BLaER1 (cell line): ENCODE data around the gene FBXL20.

Source experiments
- H3K27ac ChIP-seq: shearing (Covaris generic); formaldehyde crosslinking; 2 replicates; pipeline ENCODE4 v1.8.1; 2022
- H3K27me3 ChIP-seq: shearing (Covaris generic); formaldehyde crosslinking; 2 replicates; pipeline ENCODE4 v1.8.1; 2022
- H3K36me3 ChIP-seq: shearing (Covaris generic); formaldehyde crosslinking; 2 replicates; pipeline ENCODE4 v1.8.1; 2022
- H3K4me1 ChIP-seq: shearing (Covaris generic); formaldehyde crosslinking; 2 replicates; pipeline ENCODE4 v1.8.1; 2022
- H3K4me2 ChIP-seq: shearing (Covaris generic); formaldehyde crosslinking; 2 replicates; pipeline ENCODE4 v1.8.1; 2022
- H3K4me3 ChIP-seq: shearing (Covaris generic); formaldehyde crosslinking; 2 replicates; pipeline ENCODE4 v1.8.1; 2022
- H3K9ac ChIP-seq: shearing (Covaris generic); formaldehyde crosslinking; 2 replicates; pipeline ENCODE4 v1.8.1; 2022
- H3K9me3 ChIP-seq: shearing (Covaris generic); formaldehyde crosslinking; 2 replicates; pipeline ENCODE4 v1.8.1; 2022
- H4K20me1 ChIP-seq: shearing (Covaris generic); formaldehyde crosslinking; 2 replicates; pipeline ENCODE4 v1.8.1; 2022
- Cebpa-rat ChIP-seq: shearing (Covaris generic); IDR thresholded peaks from 2 replicates; pipeline ENCODE4 v1.8.1; 2022

Gene FBXL20

DNA sequence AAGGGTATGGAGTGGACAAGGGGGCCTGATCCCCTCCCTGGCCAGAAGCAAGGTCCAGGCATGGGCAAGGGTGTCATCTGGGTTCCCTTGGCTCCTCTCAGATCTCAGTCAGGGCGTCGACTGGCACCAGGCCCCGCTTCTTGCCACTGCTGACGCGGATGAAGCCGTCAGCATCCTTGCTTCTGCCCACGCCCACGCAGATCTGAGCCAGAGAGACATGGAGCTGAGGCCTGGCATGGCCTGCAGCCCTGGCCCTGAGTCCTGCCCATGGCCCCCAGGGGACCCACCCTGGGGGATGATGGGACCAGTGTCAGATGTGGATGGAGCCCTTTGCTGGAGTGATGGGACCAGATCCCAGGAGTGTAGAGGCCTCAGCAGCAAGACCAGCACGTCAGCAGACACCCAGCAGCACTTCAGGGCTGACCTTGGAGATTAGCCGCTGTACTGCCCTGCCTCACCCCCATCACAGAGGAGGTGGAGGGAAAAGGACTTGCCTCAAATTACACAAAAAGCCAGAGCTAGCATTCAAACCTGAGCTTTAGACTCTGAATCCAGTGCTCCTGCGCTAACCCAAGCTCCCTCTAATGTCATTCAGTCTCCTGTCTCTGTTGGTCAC, 189.1 kb downstream of the FBXL20 start:
- TF ChIP-seq Cebpa-rat, result no peak
- no peak overlapping the region for H3K4me3 ChIP-seq
- no peaks in the 10 kb centered on the region for H3K36me3 ChIP-seq
- no peaks in the 10 kb centered on the region for H3K27me3 ChIP-seq
- no peaks in the 10 kb centered on the region for H3K9me3 ChIP-seq
- H3K4me1 ChIP-seq, result peaks cover 44% of the 10 kb centered on the region
- H4K20me1 ChIP-seq, result no peaks in the 10 kb centered on the region
- 0 out of 2 replicates have a peak overlapping the region, but pooled peaks have one; percentile 14 for H3K4me2 ChIP-seq
- no peak overlapping the region for H3K9ac ChIP-seq
- H3K27ac ChIP-seq, result no peak overlapping the region

DNA sequence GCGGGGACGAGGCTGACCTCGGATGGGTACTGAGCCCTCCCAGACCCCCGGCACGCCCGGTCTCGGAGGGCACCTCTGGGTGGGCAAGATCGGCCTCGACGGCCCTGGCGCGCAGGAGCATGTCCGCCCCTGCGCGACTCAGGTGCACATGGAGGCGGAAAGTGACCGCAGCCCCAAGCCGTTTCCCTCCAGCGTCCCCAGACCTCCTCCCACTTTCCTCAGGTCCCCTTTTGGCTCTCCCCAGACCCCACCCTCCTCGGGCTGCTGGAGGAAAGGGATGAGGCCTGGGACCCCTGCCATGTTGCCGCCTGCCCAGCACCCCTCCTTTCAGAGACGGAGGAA, 191.4 kb downstream of the FBXL20 start:
- Histone ChIP-seq H3K4me3 (peak overlapping the region; percentile 65), H3K9me3 (no peaks in the 10 kb centered on the region), H3K9ac (peak overlapping the region; percentile 80), H3K4me2 (peak overlapping the region; percentile 100), H4K20me1 (peaks cover 8% of the 10 kb centered on the region), H3K27me3 (no peaks in the 10 kb centered on the region), H3K36me3 (peaks cover 12% of the 10 kb centered on the region), H3K4me1 (peaks cover 57% of the 10 kb centered on the region), H3K27ac (peak overlapping the region; percentile 92)
- no peak for TF ChIP-seq Cebpa-rat

DNA sequence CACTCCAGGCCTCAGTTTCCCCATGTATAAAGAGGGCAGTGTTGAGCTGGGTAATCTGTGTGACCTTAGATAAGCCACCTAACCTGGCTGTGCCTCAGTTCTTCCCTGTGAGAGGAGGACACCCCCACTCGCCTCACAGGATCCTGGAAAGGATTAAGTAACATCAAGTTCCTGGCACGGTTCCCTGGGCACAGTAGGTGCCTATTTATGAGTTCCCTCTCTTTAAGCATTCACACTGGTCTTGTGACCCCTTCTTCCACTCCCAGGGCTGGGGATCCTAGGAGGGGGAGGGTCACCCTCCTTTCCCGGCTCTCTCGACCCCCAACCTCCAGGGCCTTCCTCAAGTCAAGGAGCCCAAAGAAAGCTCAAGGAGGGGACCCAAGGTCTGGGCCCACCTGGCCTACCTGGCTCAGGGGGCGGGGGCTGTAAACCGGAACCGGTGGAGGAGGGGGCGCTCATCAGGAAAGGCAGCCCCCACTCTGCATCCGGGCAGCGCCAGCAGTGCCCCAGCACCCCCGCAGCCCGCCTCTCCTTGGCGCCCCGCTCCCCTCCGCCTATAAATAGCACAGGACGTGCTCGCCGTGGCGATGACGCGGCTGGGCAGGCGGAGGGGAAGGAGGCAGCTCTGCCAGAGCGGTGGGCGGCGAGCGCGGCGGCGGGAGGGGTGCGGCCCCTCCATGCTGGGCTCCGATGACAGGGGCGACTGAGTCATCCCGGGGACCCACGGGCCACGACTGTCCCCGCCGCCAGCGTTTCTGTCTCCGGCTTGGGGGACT, 191.9 kb downstream of the FBXL20 start:
- H3K4me2 ChIP-seq, result peak overlapping the region; percentile 100
- H3K36me3 ChIP-seq, result peaks cover 17% of the 10 kb centered on the region
- H3K4me3 ChIP-seq, result peak overlapping the region; percentile 65
- H3K9me3 ChIP-seq, result no peaks in the 10 kb centered on the region
- peak overlapping the region; percentile 92 for H3K27ac ChIP-seq
- H3K9ac ChIP-seq, result peak overlapping the region; percentile 80
- peaks cover 57% of the 10 kb centered on the region for H3K4me1 ChIP-seq
- no peak for TF ChIP-seq Cebpa-rat
- no peaks in the 10 kb centered on the region for H3K27me3 ChIP-seq
- H4K20me1 ChIP-seq, result peaks cover 14% of the 10 kb centered on the region

DNA sequence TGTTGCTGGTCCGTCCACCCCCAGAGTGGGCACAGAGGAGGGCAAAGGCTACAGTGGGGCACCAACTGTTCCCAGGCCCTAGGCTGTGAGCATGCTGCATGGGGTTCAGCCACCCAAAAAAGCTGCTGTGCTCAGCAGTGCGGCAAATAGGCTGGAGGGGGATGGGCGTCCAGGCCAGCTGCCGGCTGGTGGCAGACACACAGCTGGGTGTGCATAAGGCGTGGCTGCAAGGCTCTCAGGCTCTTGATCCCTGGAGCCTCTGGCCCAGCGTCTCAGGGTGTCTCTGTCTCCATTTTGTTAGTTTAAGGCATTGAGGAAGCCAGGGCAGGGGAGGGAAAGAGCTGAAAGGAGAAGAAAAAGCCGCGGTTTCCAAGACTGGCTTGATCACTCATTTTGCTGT, 192.5 kb downstream of the FBXL20 start:
- Histone ChIP-seq H3K9me3 (no peaks in the 10 kb centered on the region), H3K4me3 (peak overlapping the region; percentile 65), H3K9ac (peak overlapping the region; percentile 80), H4K20me1 (peaks cover 20% of the 10 kb centered on the region), H3K4me2 (peak overlapping the region; percentile 100), H3K4me1 (peaks cover 62% of the 10 kb centered on the region), H3K27me3 (no peaks in the 10 kb centered on the region), H3K27ac (peak overlapping the region; percentile 92), H3K36me3 (peaks cover 23% of the 10 kb centered on the region)
- no peak for TF ChIP-seq Cebpa-rat

DNA sequence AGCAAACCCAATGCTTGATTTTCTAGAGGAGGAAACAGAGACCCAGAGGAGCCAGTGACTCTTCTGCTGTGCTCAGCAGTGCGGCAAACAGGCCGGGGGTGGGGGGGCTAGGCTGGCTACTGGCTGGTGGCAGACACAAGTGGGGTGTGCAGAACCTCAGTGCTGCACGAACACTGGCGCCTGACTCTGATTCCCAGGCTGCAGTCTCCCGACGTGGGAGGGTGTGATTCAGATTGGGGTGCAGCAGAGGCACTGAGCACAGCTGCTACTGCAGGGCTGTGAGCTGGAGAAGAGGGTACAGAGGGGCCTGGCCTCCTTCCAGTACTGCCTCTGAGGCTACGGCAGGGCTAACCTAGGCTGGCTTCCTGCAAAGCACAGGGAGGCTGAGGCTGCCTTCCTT, 193.3 kb downstream of the FBXL20 start:
- Histone ChIP-seq H3K9me3 (no peaks in the 10 kb centered on the region), H3K9ac (peak overlapping the region; percentile 65), H4K20me1 (peaks cover 28% of the 10 kb centered on the region), H3K4me2 (peak overlapping the region; percentile 100), H3K4me1 (peaks cover 70% of the 10 kb centered on the region), H3K27ac (peak overlapping the region; percentile 92), H3K36me3 (peaks cover 31% of the 10 kb centered on the region), H3K27me3 (no peaks in the 10 kb centered on the region), H3K4me3 (peak overlapping the region; percentile 44)
- no peak for TF ChIP-seq Cebpa-rat

DNA sequence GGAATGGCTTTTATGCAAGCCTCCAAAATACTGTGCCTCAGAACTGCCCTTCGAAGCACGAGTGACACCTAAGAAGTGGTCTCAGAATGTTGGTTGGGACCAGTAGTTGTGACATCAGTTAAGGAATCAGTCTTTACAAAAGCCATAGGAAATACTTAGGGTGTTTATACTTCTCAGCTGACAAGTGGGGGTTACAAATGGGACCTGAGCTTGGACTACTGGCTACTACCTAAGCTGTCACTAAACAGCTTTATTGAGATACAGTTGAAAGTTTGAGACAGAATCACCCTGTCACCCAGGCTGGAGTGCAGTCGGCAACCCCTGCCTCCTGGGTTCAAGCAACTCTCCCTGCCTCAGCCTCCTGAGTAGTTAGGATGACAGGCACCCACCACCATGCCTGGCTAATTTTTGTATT, 196.3 kb downstream of the FBXL20 start:
- Histone ChIP-seq H3K36me3 (peaks cover 54% of the 10 kb centered on the region), H3K27me3 (no peaks in the 10 kb centered on the region), H4K20me1 (peaks cover 50% of the 10 kb centered on the region), H3K9me3 (no peaks in the 10 kb centered on the region), H3K27ac (no peak overlapping the region), H3K4me3 (no peak overlapping the region), H3K4me2 (no peak overlapping the region), H3K4me1 (peaks cover 76% of the 10 kb centered on the region), H3K9ac (no peak overlapping the region)
- no peak for TF ChIP-seq Cebpa-rat

DNA sequence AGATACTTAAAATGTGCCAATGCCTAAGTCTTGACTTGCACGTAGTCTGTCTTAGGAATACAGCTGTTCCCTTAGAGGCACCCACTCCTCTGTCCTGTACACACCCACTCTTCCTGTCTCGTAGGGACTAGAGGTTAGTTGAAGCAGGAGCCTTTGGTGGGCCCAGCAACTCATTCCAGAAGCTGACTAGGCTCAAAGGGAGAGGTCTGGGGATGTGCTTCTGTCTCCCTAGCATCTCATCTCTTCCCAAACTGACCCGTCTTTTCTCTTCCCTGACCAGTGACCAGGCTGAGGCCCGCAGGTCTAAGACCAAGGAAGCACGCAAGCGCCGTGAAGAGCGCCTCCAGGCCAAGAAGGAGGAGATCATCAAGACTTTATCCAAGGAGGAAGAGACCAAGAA, 197.2 kb downstream of the FBXL20 start:
- Histone ChIP-seq H3K4me3 (no peak overlapping the region), H3K27me3 (no peaks in the 10 kb centered on the region), H4K20me1 (peaks cover 50% of the 10 kb centered on the region), H3K9ac (peak overlapping the region; percentile 38; the same call in 1 of the 2 replicates), H3K4me1 (peaks cover 71% of the 10 kb centered on the region), H3K9me3 (no peaks in the 10 kb centered on the region), H3K36me3 (peaks cover 54% of the 10 kb centered on the region), H3K27ac (no peak overlapping the region), H3K4me2 (no peak overlapping the region)
- TF ChIP-seq Cebpa-rat, result no peak
